Ishikawa (cell line): ENCODE results near the gene SPAG5.
A peak's percentile ranks its signal among the peaks of the same experiment; 100 is the strongest.

Experiments
- CEBPB ChIP-seq: IDR thresholded peaks from 2 replicates; pipeline ENCODE4 v1.6.1; 2012
- CREB1 ChIP-seq: IDR thresholded peaks from 2 replicates; pipeline ENCODE4 v1.6.1; 2012; ENCODE audit warnings: low read depth
- EGR1 ChIP-seq: IDR thresholded peaks from 2 replicates; pipeline ENCODE4 v1.6.1; 2012
- EP300 ChIP-seq: IDR thresholded peaks from 2 replicates; pipeline ENCODE4 v1.6.1; 2012; ENCODE audit warnings: borderline replicate concordance
- FOXM1 ChIP-seq: IDR thresholded peaks from 2 replicates; pipeline ENCODE4 v1.6.1; 2012; ENCODE audit warnings: low read depth, borderline replicate concordance
- MAX ChIP-seq: IDR thresholded peaks from 2 replicates; pipeline ENCODE4 v1.6.1; 2012
- RAD21 ChIP-seq: IDR thresholded peaks from 2 replicates; pipeline ENCODE4 v1.6.1; 2012; ENCODE audit warnings: low read depth
- REST ChIP-seq: IDR thresholded peaks from 2 replicates; pipeline ENCODE4 v1.6.1; 2012; ENCODE audit warnings: low read depth, mild to moderate bottlenecking
- TAF1 ChIP-seq: IDR thresholded peaks from 2 replicates; pipeline ENCODE4 v1.6.1; 2012; ENCODE audit warnings: low read depth, mild to moderate bottlenecking
- TCF12 ChIP-seq: IDR thresholded peaks from 2 replicates; pipeline ENCODE4 v1.6.1; 2012; ENCODE audit warnings: low read depth
- TEAD4 ChIP-seq: IDR thresholded peaks from 2 replicates; pipeline ENCODE4 v1.6.1; 2012
- USF1 ChIP-seq: IDR thresholded peaks from 2 replicates; pipeline ENCODE4 v1.6.1; 2012
- YY1 ChIP-seq: IDR thresholded peaks from 2 replicates; pipeline ENCODE4 v1.6.1; 2012; ENCODE audit warnings: low read depth
- ZBTB7A ChIP-seq: IDR thresholded peaks from 2 replicates; pipeline ENCODE4 v1.6.1; 2012; ENCODE audit warnings: low read depth

SPAG5 gene

GRCh38 chr17:28616281-28616680, 17.5 kb upstream of the SPAG5 start:
- TF ChIP-seq EP300: no peak
- TF ChIP-seq USF1: no peak
- TF ChIP-seq MAX: no peak
- no peak for TF ChIP-seq REST
- no peak for TF ChIP-seq CEBPB
- TF ChIP-seq ZBTB7A: no peak
- TF ChIP-seq TAF1: no peak
- no peak for TF ChIP-seq TEAD4
- no peak for TF ChIP-seq EGR1

- TF ChIP-seq ZBTB7A (no peak), YY1 (no peak), EGR1 (no peak), MAX (no peak), REST (no peak), CREB1 (no peak), FOXM1 (no peak)
These were observed 16.6 kb upstream of the SPAG5 start for GRCh38 chr17:28615260-28615940.

GRCh38 chr17:28613931-28614381, 15.1 kb upstream of the SPAG5 start, which contains the start of gene RSKR:
TSS of gene RSKR (minus strand) at chr17:28614185. CDS start at chr17:28614161, 24 bp downstream.
- TF ChIP-seq REST (no peak), RAD21 (no peak), TCF12 (no peak), YY1 (no peak), CEBPB (no peak), MAX (no peak), ZBTB7A (no peak), EGR1 (no peak), EP300 (no peak)

- peak; percentile 32 for TF ChIP-seq RAD21
- TF ChIP-seq USF1: no peak
These were observed 14.4 kb upstream of the SPAG5 start for GRCh38 chr17:28612936-28613872.

- TF ChIP-seq TCF12 (no peak), YY1 (no peak), CREB1 (no peak), USF1 (no peak), MAX (no peak), REST (no peak), EP300 (no peak), ZBTB7A (no peak), RAD21 (no peak)
These were observed 13.7 kb upstream of the SPAG5 start for GRCh38 chr17:28612531-28612930.
